Naive B cell (primary cell): Measurements from ENCODE around the gene PCBP3. TPM values are rescaled to one million over a fixed set of nuclear protein-coding genes. Genes with fewer than 3 reads are reported as not detected.
"Not testable (repeated sequence)": the region's sequence is repeated elsewhere in the genome, so short reads cannot be mapped to it uniquely, and the experiment has no call there.

Source experiments
- ATAC-seq, 2 donors: fragments of 150-1000 bp; cut with Tn5 transposase; 2 replicates each; pipeline ENCODE4 v1.10.0; 2021; ENCODE audit warnings: low read depth in 2 of 2, mild to moderate bottlenecking in 2 of 2, moderate library complexity in 2 of 2
- DNase-seq: peaks from one replicate; pipeline ENCODE4 v3.0.0; 2022
- H3K27ac Mint-ChIP-seq, 6 donors: one replicate each; pipeline ENCODE4 v1.8.0; 2020 to 2022; ENCODE audit warnings: mild to moderate bottlenecking in 6 of 6, mixed read lengths in 6 of 6, moderate library complexity in 5 of 6, inconsistent platforms in 2 of 6
- H3K27me3 Mint-ChIP-seq, 3 donors: one replicate each; pipeline ENCODE4 v1.8.0; 2021 to 2022; ENCODE audit warnings: mixed read lengths in 3 of 3, mild to moderate bottlenecking in 1 of 3
- H3K36me3 Mint-ChIP-seq, 2 donors: one replicate each; pipeline ENCODE4 v1.8.0; 2020 to 2022; ENCODE audit warnings: mixed read lengths in 2 of 2, inconsistent platforms in 1 of 2, mild to moderate bottlenecking in 1 of 2
- H3K4me1 Mint-ChIP-seq, 3 donors: one replicate each; pipeline ENCODE4 v1.8.0; 2020 to 2022; ENCODE audit warnings: mixed read lengths in 3 of 3, inconsistent platforms in 1 of 3, mild to moderate bottlenecking in 1 of 3, moderate library complexity in 1 of 3
- H3K4me3 Mint-ChIP-seq, 8 donors: one replicate each; pipeline ENCODE4 v1.8.0; 2020 to 2022; ENCODE audit warnings: mild to moderate bottlenecking in 8 of 8, mixed read lengths in 8 of 8, moderate library complexity in 8 of 8, inconsistent platforms in 2 of 8
- H3K9me3 Mint-ChIP-seq, 7 donors: one replicate each; pipeline ENCODE4 v1.8.0; 2020 to 2022; ENCODE audit warnings: mixed read lengths in 7 of 7, mild to moderate bottlenecking in 5 of 7, inconsistent platforms in 2 of 7, moderate library complexity in 1 of 7
- polyA plus RNA-seq, 6 donors: library from polyadenylated mRNA; unstranded; fragments of 300-500 nt; fragmentation: Illumina TruSeq; gene quantifications; one replicate each; pipeline ENCODE4 v1.2.3, GENCODE V29; 2021; ENCODE audit warnings: low read depth in 6 of 6

The PCBP3 gene
- polyA plus RNA-seq, 6 donors from 2014 or later = 0.60 to 1.5 (median 0.93) TPM; not detected in 2

GRCh38 chr21:45618287-45618686, 25.2 kb upstream of the PCBP3 start:
- ATAC-seq (no peak), DNase-seq (no peak)
- H3K27me3 Mint-ChIP-seq = peaks cover 9 to 41% (median 31%) of the 10 kb centered on the region in 3 donors
- peak overlapping the region in 2 of 6 donors; percentile 78 to 88 for H3K27ac Mint-ChIP-seq
- peaks cover 0 to 26% (median 23%) of the 10 kb centered on the region in 3 donors for H3K4me1 Mint-ChIP-seq
- H3K36me3 Mint-ChIP-seq = peaks cover 0 to 4% of the 10 kb centered on the region in 2 donors
- H3K9me3 Mint-ChIP-seq = no peaks in the 10 kb centered on the region
- no peak overlapping the region for H3K4me3 Mint-ChIP-seq

GRCh38 chr21:45618846-45619485, 24.6 kb upstream of the PCBP3 start:
- peaks cover 0 to 22% (median 19%) of the 10 kb centered on the region in 3 donors for H3K4me1 Mint-ChIP-seq
- H3K9me3 Mint-ChIP-seq = no peaks in the 10 kb centered on the region
- H3K27me3 Mint-ChIP-seq = peaks cover 4 to 40% (median 27%) of the 10 kb centered on the region in 3 donors
- no peak overlapping the region for H3K4me3 Mint-ChIP-seq
- no peak for DNase-seq
- peaks cover 0 to 4% of the 10 kb centered on the region in 2 donors for H3K36me3 Mint-ChIP-seq
- no peak for ATAC-seq
- H3K27ac Mint-ChIP-seq = peak overlapping the region in 2 of 6 donors; percentile 78 to 86

- DNase-seq = no peak
- no peak for ATAC-seq
- peaks cover 10 to 40% (median 35%) of the 10 kb centered on the region in 3 donors for H3K27me3 Mint-ChIP-seq
- H3K4me3 Mint-ChIP-seq = no peak overlapping the region
- peaks cover 0 to 15% (median 15%) of the 10 kb centered on the region in 3 donors for H3K4me1 Mint-ChIP-seq
- H3K36me3 Mint-ChIP-seq = peaks cover 0 to 4% of the 10 kb centered on the region in 2 donors
- no peak overlapping the region for H3K27ac Mint-ChIP-seq
- no peaks in the 10 kb centered on the region for H3K9me3 Mint-ChIP-seq
Measured at GRCh38 chr21:45620201-45620923, 23.2 kb upstream of the PCBP3 start.

- Mint-ChIP-seq H3K27ac (peak overlapping the region in 1 of 6 donors; percentile 26), H3K27me3 (peaks cover 15 to 40% (median 35%) of the 10 kb centered on the region in 3 donors)
- not testable (repeated sequence) for H3K4me3 Mint-ChIP-seq, ATAC-seq, DNase-seq, H3K9me3 Mint-ChIP-seq, H3K4me1 Mint-ChIP-seq, H3K36me3 Mint-ChIP-seq
Measured at GRCh38 chr21:45621435-45622331, 21.8 kb upstream of the PCBP3 start.

- no peak for ATAC-seq
- Mint-ChIP-seq H3K27me3 (peaks cover 17 to 49% (median 35%) of the 10 kb centered on the region in 3 donors), H3K4me1 (peaks cover 0 to 5% (median 4%) of the 10 kb centered on the region in 3 donors), H3K36me3 (peaks cover 0 to 4% of the 10 kb centered on the region in 2 donors), H3K9me3 (no peaks in the 10 kb centered on the region), H3K27ac (no peak overlapping the region), H3K4me3 (no peak overlapping the region)
- no peak for DNase-seq
Measured at GRCh38 chr21:45622416-45623097, 21.0 kb upstream of the PCBP3 start.

- Mint-ChIP-seq H3K36me3 (peaks cover 0 to 4% of the 10 kb centered on the region in 2 donors), H3K9me3 (peaks cover 0 to 1% (median 0%) of the 10 kb centered on the region in 7 donors), H3K27ac (peak overlapping the region in 2 of 6 donors; percentile 22 to 39), H3K27me3 (peaks cover 13 to 52% (median 43%) of the 10 kb centered on the region in 3 donors), H3K4me1 (peaks cover 0 to 5% (median 4%) of the 10 kb centered on the region in 3 donors), H3K4me3 (no peak overlapping the region)
- ATAC-seq (no peak), DNase-seq (no peak)
Measured at GRCh38 chr21:45623436-45623835, 20.1 kb upstream of the PCBP3 start.

- H3K27ac Mint-ChIP-seq, H3K36me3 Mint-ChIP-seq, H3K4me1 Mint-ChIP-seq, H3K9me3 Mint-ChIP-seq, ATAC-seq, DNase-seq, H3K4me3 Mint-ChIP-seq: not testable (repeated sequence)
- H3K27me3 Mint-ChIP-seq = peaks cover 13 to 41% (median 36%) of the 10 kb centered on the region in 3 donors
Measured at GRCh38 chr21:45626127-45626526, 17.4 kb upstream of the PCBP3 start.

GRCh38 chr21:45629046-45629981, 14.2 kb upstream of the PCBP3 start:
- Mint-ChIP-seq H3K9me3 (peaks cover 0 to 1% (median 0%) of the 10 kb centered on the region in 7 donors), H3K36me3 (no peaks in the 10 kb centered on the region), H3K27me3 (peaks cover 13 to 27% (median 25%) of the 10 kb centered on the region in 3 donors), H3K4me3 (no peak overlapping the region), H3K4me1 (peaks cover 0 to 16% (median 0%) of the 10 kb centered on the region in 3 donors), H3K27ac (peak overlapping the region in 1 of 6 donors; percentile 47)
- DNase-seq = no peak
- ATAC-seq = no peak

- Mint-ChIP-seq H3K36me3 (no peaks in the 10 kb centered on the region), H3K4me3 (peak overlapping the region in 1 of 8 donors; percentile 27), H3K4me1 (peaks cover 0 to 16% (median 0%) of the 10 kb centered on the region in 3 donors), H3K27me3 (peaks cover 7 to 27% (median 18%) of the 10 kb centered on the region in 3 donors), H3K9me3 (peaks cover 0 to 1% (median 0%) of the 10 kb centered on the region in 7 donors), H3K27ac (peak overlapping the region in 1 of 6 donors; percentile 70)
- no peak for ATAC-seq
- DNase-seq = no peak
Measured at GRCh38 chr21:45630066-45630694, 13.3 kb upstream of the PCBP3 start.

GRCh38 chr21:45630876-45631275, 12.6 kb upstream of the PCBP3 start:
- ATAC-seq (no peak), DNase-seq (no peak)
- Mint-ChIP-seq H3K4me3 (no peak overlapping the region), H3K27me3 (peaks cover 7 to 27% (median 18%) of the 10 kb centered on the region in 3 donors), H3K9me3 (peaks cover 0 to 1% (median 0%) of the 10 kb centered on the region in 7 donors), H3K4me1 (peaks cover 0 to 16% (median 0%) of the 10 kb centered on the region in 3 donors), H3K27ac (no peak overlapping the region), H3K36me3 (no peaks in the 10 kb centered on the region)

GRCh38 chr21:45631540-45631939, 12.0 kb upstream of the PCBP3 start:
- Mint-ChIP-seq H3K27ac (peak overlapping the region in 1 of 6 donors; percentile 96), H3K9me3 (peaks cover 0 to 1% (median 0%) of the 10 kb centered on the region in 7 donors), H3K4me1 (peaks cover 0 to 16% (median 0%) of the 10 kb centered on the region in 3 donors), H3K27me3 (peaks cover 3 to 27% (median 18%) of the 10 kb centered on the region in 3 donors), H3K4me3 (no peak overlapping the region), H3K36me3 (no peaks in the 10 kb centered on the region)
- no peak for DNase-seq
- no peak for ATAC-seq
